Activated B cell treated with CpG ODN at 0.5 μM for 24 hours (primary cell): ENCODE results near the gene ANKRD17. TPM values are rescaled to one million over a fixed set of nuclear protein-coding genes. Genes with fewer than 3 reads are reported as not detected.

Experiments used
- ATAC-seq: fragments of 200-7000 bp; cut with Tn5 transposase; one replicate; pipeline ENCODE4 v1.10.0; 2021; ENCODE audit warnings: low read depth, mild to moderate bottlenecking, moderate library complexity
- CTCF ChIA-PET: fragments of 350-600 bp; sonication (Branson Sonifier 250); formaldehyde crosslinking; loops from one replicate; lab custom pipeline; 2021; ENCODE audit warnings: antibody characterized with exemption; lab: Charles Lee
- POLR2A ChIA-PET: fragments of 350-600 bp; sonication (Branson Sonifier 250); formaldehyde crosslinking; loops from one replicate; lab custom pipeline; 2021; ENCODE audit warnings: antibody characterized with exemption; lab: Charles Lee
- DNase-seq: peaks from one replicate; pipeline ENCODE4 v3.0.0; 2022
- H3K27ac Mint-ChIP-seq: one replicate; pipeline ENCODE4 v1.8.0; 2020; ENCODE audit warnings: mixed read lengths
- H3K27me3 Mint-ChIP-seq: one replicate; pipeline ENCODE4 v1.8.0; 2021; ENCODE audit warnings: mixed read lengths
- H3K36me3 Mint-ChIP-seq: one replicate; pipeline ENCODE4 v1.8.0; 2021; ENCODE audit warnings: low read depth, mixed read lengths
- H3K4me1 Mint-ChIP-seq: one replicate; pipeline ENCODE4 v1.8.0; 2021; ENCODE audit warnings: mixed read lengths
- H3K4me3 Mint-ChIP-seq: one replicate; pipeline ENCODE4 v1.8.0; 2020; ENCODE audit warnings: mild to moderate bottlenecking, mixed read lengths
- H3K9me3 Mint-ChIP-seq: one replicate; pipeline ENCODE4 v1.8.0; 2020; ENCODE audit warnings: mixed read lengths
- CTCF ChIP-seq: fragments of 200-600 bp; IDR thresholded peaks from one replicate; pipeline ENCODE4 v1.8.0; 2022; ENCODE audit warnings: antibody characterized with exemption, mild to moderate bottlenecking
- intact Hi-C: fragments of 100-400 bp; cut with micrococcal nuclease; formaldehyde crosslinking; loops from one replicate; pipeline ENCODE4 v1.15.1; 2024
- total RNA-seq: library from RNA; stranded (reverse); gene quantifications from 2 replicates; pipeline ENCODE4 v1.2.3, GENCODE V29; 2022

ANKRD17 gene
- total RNA-seq, 1 donor from 2014 or later = 61.4 TPM

GRCh38 chr4:73281982-73282381 is 23.4 kb upstream of the ANKRD17 start:
- peaks cover 5% of the 10 kb centered on the region for H3K9me3 Mint-ChIP-seq
- ATAC-seq (no peak), DNase-seq (no peak)
- H3K4me3 Mint-ChIP-seq = no peak overlapping the region
- CTCF ChIA-PET = no interaction called here
- POLR2A ChIA-PET = no interaction called here
- intact Hi-C loops = no loop called here
- no peak overlapping the region for H3K27ac Mint-ChIP-seq
- H3K4me1 Mint-ChIP-seq = no peaks in the 10 kb centered on the region
- H3K27me3 Mint-ChIP-seq = no peaks in the 10 kb centered on the region
- H3K36me3 Mint-ChIP-seq = peaks cover 3% of the 10 kb centered on the region
- no peak for TF ChIP-seq CTCF

DNA sequence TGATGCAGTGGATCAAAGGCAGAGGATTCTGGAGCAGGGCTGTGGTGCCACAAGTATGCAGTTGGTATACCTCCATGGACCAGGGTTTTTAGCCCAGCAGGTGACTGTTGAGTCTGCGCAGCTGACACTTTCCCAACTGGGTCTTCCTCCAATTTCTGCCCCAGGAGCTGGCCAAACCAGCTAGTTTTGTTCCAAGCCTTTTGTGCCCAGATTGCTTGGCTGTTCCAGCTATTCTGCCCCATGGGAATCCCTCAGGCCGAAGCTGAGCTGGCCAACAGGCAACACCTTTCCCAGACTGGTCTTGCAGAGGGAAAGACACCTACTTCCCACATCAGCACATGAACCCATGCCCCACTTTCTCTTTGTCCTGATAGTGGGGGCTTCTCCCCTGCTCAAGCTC is 22.8 kb upstream of the ANKRD17 start:
- CTCF ChIA-PET = no interaction called here
- Mint-ChIP-seq H3K4me1 (no peaks in the 10 kb centered on the region), H3K36me3 (peaks cover 3% of the 10 kb centered on the region), H3K9me3 (peaks cover 4% of the 10 kb centered on the region), H3K4me3 (no peak overlapping the region), H3K27ac (no peak overlapping the region), H3K27me3 (no peaks in the 10 kb centered on the region)
- POLR2A ChIA-PET = no interaction called here
- DNase-seq = no peak
- intact Hi-C loops = no loop called here
- TF ChIP-seq CTCF = no peak
- no peak for ATAC-seq

GRCh38 chr4:73277201-73277600 is 18.6 kb upstream of the ANKRD17 start:
- peaks cover 7% of the 10 kb centered on the region for H3K36me3 Mint-ChIP-seq
- no peak for TF ChIP-seq CTCF

GRCh38 chr4:73275318-73275654 is 16.7 kb upstream of the ANKRD17 start:
- TF ChIP-seq CTCF = no peak
- CTCF ChIA-PET = no interaction called here
- POLR2A ChIA-PET = no interaction called here
- no peak overlapping the region for H3K4me3 Mint-ChIP-seq
- no peaks in the 10 kb centered on the region for H3K4me1 Mint-ChIP-seq
- H3K36me3 Mint-ChIP-seq = peaks cover 7% of the 10 kb centered on the region
- no peak overlapping the region for H3K27ac Mint-ChIP-seq
- no peak for DNase-seq
- no peaks in the 10 kb centered on the region for H3K27me3 Mint-ChIP-seq
- intact Hi-C loops = no loop called here
- ATAC-seq = no peak
- peaks cover 4% of the 10 kb centered on the region for H3K9me3 Mint-ChIP-seq

More at GRCh38 chr4:73277201-73277600, 18.6 kb upstream of the ANKRD17 start:
- no peak overlapping the region for H3K27ac Mint-ChIP-seq
- DNase-seq (no peak), ATAC-seq (no peak)
- POLR2A ChIA-PET = no interaction called here
- no peaks in the 10 kb centered on the region for H3K4me1 Mint-ChIP-seq
- intact Hi-C loops = no loop called here
- H3K27me3 Mint-ChIP-seq = no peaks in the 10 kb centered on the region
- H3K4me3 Mint-ChIP-seq = no peak overlapping the region
- H3K9me3 Mint-ChIP-seq = peaks cover 4% of the 10 kb centered on the region
- CTCF ChIA-PET = no interaction called here

- TF ChIP-seq CTCF = no peak
- DNase-seq (no peak), ATAC-seq (no peak)
- ChIA-PET POLR2A (interaction anchor here (0.7 kb wide), 1 partner anchor 205 kb away, joined by 8 read pairs; no protein-coding TSS in a partner anchor), CTCF (no interaction called here)
- no peak overlapping the region for H3K27ac Mint-ChIP-seq
- intact Hi-C loops = no loop called here
- peaks cover 4% of the 10 kb centered on the region for H3K36me3 Mint-ChIP-seq
- H3K4me1 Mint-ChIP-seq = no peaks in the 10 kb centered on the region
- no peak overlapping the region for H3K4me3 Mint-ChIP-seq
- no peaks in the 10 kb centered on the region for H3K27me3 Mint-ChIP-seq
- no peaks in the 10 kb centered on the region for H3K9me3 Mint-ChIP-seq
Measured at GRCh38 chr4:73272816-73273215, 14.2 kb upstream of the ANKRD17 start.
